SKM-1 (cell line): ENCODE data around the gene BMF.
"Not testable (repeated sequence)": the region's sequence is repeated elsewhere in the genome, so short reads cannot be mapped to it uniquely, and the experiment has no call there.

Experiments used
- DNase-seq: peaks from one replicate; lab custom pipeline; 2025; ENCODE audit not compliant: unreplicated experiment; lab: John Stamatoyannopoulos, UW

BMF gene

DNA sequence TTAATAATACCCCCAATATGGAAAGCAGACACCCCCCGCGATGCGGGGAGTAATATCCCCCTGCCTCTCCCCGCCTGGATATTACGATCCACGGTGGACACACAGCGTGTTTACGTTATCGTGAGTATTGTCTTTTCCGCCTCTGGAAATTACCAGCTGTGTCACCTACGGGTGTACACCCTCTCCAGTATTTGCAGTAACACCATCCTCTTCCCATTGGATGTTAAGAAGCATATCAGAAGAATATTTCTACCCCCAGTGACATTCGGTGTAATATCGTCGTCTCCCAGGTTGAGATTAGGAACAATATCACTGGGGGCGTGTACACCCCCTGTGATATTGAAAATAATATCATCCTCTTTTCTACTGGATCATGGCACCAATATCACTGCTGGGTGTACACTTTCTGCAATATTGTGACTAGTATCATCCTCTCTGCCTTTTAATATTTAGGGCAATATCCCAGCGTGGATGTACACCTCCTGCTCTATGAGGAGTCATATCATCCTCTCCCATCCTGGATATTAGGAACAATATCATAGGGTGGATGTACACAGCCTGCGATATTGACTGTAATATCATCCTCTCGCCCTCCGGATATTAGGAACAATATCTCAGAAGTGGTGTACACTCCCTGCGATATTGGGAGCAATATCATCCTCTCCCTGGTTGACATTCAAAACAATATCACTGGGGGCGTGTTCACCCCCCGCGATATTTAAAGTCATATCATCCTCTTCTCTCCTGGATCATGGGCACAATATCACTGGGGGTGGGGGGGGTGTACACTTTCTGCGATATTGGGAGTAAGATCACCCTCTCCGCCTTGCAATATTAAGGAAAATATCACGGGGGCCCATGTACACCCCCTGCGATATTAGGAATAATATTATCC lies 20.3 kb upstream of the BMF start:
- no peak for DNase-seq

- DNase-seq: no peak
These were observed 17.3 kb upstream of the BMF start for GRCh38 chr15:40125950-40126349.

GRCh38 chr15:40124807-40125285 lies 16.2 kb upstream of the BMF start:
- not testable (repeated sequence) for DNase-seq

DNA sequence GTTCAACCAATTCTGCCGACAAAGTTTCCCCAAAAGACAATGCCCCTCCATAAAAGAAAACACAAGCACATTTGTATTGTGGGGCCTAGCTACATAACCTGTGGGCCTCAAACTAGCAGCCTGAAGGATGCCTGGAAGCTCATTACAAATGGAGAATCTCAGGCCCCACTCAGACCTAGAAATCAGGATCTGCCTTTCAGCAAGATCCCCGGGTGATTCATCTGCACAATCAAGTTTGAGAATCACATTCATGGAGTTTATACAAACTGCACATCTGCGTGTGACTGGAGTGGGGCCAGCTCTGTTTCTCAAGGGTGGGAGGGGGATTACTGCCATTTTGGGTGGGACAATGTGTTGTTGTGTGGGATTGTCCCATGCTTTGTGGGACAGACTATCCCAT lies 15.7 kb upstream of the BMF start:
- not testable (repeated sequence) for DNase-seq

DNA sequence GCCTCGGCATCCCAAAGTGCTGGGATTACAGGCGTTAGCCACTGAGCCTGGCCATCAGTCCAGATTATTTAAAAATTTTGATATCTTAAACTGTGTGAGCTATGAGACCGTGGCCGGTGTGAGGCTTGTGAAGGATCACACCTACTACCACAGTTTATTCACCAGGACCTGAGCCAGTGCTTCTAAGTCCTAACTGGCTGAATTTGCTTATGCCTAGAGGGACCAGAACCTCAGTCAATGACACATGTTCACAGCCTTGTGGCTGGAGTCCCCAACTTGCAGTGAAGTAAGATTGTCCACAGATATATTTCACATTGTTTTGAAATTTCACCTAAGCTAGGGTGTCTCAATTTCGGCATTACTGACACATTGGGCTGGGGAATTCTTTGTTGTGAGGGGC lies 15.2 kb upstream of the BMF start:
- not testable (repeated sequence) for DNase-seq

DNA sequence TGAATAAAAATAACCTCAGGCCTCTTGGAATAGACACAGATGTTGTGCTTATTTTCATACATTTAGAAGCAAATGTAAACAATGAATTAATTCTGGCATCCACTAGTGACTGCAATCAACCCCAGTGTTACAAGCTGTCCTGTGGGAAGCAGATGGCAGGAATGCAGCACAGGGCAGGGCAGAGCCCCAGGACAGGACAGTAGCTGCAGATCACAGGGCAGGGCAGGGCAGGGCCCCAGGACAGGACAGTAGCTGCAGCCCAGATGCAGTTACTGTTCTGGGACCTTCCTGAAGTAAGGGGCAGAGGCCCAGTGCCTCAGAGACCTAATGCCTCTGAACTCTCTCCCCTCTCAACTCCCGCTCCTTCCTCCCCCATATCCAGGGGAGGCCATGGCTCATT lies 14.3 kb upstream of the BMF start:
- not testable (repeated sequence) for DNase-seq

DNA sequence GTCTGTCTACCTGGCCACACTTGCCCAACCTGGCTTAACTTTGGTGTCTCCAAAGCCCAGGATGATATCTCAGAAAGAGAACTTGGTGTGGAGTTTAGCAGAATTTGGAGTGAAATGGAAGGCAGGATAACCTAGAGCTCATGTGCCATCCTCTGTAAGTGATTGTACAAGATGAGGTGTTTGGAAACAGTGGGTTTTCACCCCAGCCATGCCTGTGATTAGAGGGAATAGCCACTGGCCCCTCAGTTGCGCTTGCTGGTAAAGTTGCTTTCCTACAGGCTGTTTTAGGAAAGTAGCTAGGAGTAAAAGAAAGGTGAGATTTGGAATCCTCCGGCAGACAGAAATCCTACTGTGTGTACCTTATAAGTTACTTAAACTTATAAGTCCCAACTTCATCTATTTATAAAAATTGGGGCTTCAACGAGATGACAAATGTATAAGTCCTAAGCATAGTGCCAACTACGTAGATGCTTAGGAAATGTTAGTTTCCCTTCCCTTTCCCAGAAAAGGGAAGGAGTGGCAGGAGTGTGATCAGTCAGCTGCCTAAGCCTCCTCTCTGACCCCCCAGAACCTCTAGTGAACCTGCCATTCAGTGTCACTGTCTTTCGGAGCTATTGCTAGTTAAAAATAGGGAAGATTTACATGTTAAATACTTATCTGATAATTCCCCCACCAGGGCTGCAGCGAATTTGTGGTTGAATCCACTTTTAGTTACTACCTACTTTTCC lies 13.4 kb upstream of the BMF start:
- no peak for DNase-seq

DNA sequence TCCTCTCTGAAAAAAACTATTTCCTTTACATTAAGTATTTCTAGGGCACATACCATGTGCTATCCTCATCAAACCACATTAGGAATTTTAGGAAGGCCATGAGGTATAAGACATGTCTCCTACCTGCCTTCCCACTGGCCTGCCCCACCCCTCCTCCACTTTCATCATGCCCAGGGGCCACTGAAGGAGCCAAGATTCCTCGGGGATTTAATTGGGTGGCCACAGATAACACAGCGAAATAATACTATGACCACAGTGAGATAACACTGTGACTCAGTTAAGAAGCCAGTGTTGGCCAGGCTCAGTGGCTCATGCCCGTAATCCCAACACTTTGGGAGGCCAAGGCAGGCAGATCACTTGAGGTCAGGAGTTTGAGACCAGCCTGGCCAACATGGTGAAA lies 9.8 kb upstream of the BMF start:
- DNase-seq: no peak

DNA sequence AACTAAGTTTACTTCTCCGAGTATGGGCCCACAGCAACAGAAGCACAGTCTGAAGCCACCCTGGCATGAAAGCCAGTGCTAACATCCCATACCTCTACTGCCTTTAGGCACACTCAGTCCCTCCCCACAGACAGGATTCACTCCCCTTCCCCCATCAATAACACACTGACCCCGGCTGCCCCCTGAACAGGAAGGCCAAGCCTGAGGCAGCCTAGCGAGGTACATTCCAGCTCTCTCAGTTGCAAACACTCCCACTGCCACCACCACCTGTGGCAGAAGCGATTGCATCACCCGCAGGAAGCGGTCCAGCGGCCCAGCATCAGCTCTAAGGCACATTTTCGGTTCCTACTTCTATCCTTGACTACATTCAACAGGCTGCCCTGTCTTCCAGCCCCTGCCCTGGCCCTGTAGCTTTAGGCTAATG lies 7.0 kb upstream of the BMF start:
- peak; percentile 75 for DNase-seq

DNA sequence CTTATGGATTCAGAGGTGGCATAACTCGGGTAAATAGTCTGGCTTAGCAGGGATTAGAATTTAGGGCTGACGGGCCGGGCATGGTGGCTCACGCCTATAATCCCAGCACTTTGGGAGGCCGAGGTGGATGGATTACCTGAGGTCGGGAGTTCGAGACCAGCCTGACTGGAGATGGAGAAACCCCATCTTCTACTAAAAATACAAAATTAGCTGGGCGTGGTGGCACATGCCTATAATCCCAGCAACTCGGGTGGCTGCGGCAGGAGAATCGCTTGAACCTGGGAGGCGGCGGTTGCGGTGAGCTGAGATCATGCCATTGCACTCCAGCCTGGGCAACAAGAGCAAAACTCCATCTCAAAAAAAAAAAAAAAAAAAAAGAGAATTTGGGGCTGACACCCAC lies 6.4 kb upstream of the BMF start:
- not testable (repeated sequence) for DNase-seq

- DNase-seq: no peak
These were observed 5.5 kb upstream of the BMF start for GRCh38 chr15:40114218-40114617.

GRCh38 chr15:40112789-40113188 lies 4.1 kb upstream of the BMF start:
- DNase-seq: no peak

- DNase-seq: no peak
These were observed 3.2 kb upstream of the BMF start for GRCh38 chr15:40111888-40112287.

- DNase-seq: no peak
These were observed 2.3 kb upstream of the BMF start for GRCh38 chr15:40110866-40111550.

GRCh38 chr15:40108061-40108854 lies 421 bp downstream of the BMF start:
- DNase-seq: no peak

GRCh38 chr15:40106203-40107161 lies 2.2 kb downstream of the BMF start:
- DNase-seq: peak; percentile 84

- DNase-seq: no peak
These were observed 3.0 kb downstream of the BMF start for GRCh38 chr15:40105517-40106202.

- peak; percentile 82 for DNase-seq
These were observed 3.7 kb downstream of the BMF start for GRCh38 chr15:40104865-40105516.
